Fibroblast of the aortic adventitia (primary cell): ENCODE data around the gene CDKN2A. TPM values are rescaled to one million over a fixed set of nuclear protein-coding genes. Genes with fewer than 3 reads are reported as not detected.
A peak's percentile ranks its signal among the peaks of the same experiment; 100 is the strongest.
"Not testable (repeated sequence)": the region's sequence is repeated elsewhere in the genome, so short reads cannot be mapped to it uniquely, and the experiment has no call there.

Experiments
- DNase-seq: peaks from one replicate; pipeline ENCODE4 v3.0.0-alpha.2; 2010; ENCODE audit warnings: low read depth
- H3K4me3 ChIP-seq: 2 replicates; pipeline ENCODE4 v1.5.1; 2011; ENCODE audit warnings: low read depth, mild to moderate bottlenecking, control low read depth, low read length, moderate library complexity
- total RNA-seq: library from RNA; depleted of rRNA; stranded (reverse); fragments of >200 nt; gene quantifications from 2 replicates; pipeline ENCODE4 v1.2.3, GENCODE V29; 2012; ENCODE audit warnings: low replicate concordance
- TF ChIP-seq, protein P1 (sequence below): IDR thresholded peaks from 2 replicates; pipeline ENCODE4 v1.5.1; 2011; ENCODE audit warnings: mild to moderate bottlenecking, low read length, control low read depth, inconsistent platforms; ENCODE audit not compliant: insufficient read depth

CDKN2A gene
- total RNA-seq, 1 donor = 21.8 TPM

DNA sequence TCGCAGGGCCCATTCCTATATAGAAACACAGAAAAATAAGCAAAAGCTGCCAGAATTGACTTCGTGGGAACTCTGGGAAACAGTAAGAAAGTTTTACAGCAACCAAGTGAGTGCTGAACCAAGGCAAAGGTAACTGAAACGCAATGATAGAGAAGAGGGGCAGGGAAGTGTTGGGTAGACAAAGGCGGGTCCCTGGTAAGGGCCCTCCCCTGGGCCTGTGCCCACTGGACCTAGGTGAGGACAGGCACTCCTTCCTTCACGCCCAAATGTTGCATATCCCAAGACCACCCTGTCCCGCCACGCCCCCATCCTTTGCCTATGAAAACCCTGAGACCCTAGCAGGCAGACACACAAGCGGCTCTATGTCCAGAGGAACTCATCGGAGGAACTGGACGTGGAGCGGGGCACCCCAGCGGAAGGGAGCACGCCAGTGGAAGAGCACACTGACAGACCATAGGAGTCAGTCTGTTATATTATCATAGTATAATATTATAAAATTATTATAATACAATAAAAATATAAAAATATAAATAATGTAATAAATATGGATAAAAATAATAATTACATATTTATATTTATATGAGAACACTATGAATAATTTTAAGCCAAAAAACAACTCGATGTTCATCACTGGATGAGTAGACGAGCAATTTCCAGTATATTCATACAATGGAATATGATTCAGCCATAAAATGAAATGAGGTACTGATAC lies 27.9 kb downstream of the CDKN2A start:
- H3K4me3 ChIP-seq = no peak overlapping the region
- TF ChIP-seq, protein P1, sequence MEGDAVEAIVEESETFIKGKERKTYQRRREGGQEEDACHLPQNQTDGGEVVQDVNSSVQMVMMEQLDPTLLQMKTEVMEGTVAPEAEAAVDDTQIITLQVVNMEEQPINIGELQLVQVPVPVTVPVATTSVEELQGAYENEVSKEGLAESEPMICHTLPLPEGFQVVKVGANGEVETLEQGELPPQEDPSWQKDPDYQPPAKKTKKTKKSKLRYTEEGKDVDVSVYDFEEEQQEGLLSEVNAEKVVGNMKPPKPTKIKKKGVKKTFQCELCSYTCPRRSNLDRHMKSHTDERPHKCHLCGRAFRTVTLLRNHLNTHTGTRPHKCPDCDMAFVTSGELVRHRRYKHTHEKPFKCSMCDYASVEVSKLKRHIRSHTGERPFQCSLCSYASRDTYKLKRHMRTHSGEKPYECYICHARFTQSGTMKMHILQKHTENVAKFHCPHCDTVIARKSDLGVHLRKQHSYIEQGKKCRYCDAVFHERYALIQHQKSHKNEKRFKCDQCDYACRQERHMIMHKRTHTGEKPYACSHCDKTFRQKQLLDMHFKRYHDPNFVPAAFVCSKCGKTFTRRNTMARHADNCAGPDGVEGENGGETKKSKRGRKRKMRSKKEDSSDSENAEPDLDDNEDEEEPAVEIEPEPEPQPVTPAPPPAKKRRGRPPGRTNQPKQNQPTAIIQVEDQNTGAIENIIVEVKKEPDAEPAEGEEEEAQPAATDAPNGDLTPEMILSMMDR = no peak
- no peak for DNase-seq

DNA sequence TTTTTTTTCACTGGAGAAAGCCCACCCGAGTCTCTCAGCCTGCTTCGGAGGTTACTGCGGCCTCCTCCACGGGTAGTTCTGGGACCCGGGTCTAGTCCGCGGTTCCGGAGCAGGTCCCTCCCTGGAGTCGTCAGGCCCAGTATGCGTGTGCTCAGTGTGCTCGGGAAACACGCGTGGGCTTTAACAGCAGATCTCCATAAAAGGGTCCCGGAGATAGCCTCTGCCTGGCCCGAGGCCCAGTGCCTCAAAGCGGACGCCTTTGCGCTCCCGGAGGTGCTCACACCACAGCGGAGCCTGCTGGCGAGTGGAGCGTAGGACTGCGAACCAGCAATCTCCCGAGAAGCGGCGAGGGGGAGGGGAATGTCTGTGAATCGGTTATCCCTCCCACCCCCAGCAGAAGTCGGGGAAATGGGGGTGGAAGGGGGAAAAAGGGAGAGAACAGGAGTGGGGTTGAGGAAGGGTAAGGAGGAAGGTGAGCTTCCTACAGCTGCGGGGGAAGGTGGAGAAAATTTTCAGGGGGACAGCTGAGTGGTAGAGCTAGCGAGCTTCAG lies 28.7 kb downstream of the CDKN2A start:
- peak overlapping the region; percentile 39 for H3K4me3 ChIP-seq
- TF ChIP-seq, protein P1 = peak; percentile 68
- peak; percentile 70 for DNase-seq

DNA sequence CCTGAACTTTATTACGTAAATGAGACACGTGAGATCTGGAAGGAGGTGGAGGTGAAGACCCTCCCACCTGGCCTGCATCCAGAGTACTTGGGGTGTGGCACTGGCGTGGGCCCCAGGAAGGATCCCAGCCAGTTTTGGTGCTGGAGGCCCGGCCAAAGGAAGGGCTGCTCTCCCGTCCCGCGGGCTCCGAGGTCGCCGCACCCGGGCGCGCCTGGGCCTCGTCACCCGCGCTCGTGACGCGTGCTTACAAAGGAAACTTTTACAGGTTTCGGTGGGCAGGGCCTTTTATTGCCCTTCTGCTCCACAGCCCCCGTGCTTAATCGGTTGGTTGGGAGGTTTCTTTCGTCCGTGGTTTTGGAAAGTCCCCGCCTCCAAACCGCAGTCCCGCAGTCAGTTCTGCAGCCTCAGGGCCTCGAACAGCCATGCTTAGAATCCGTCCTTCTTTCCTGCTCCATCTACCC lies 29.2 kb downstream of the CDKN2A start:
- DNase-seq = peak; percentile 73
- TF ChIP-seq, protein P1 = no peak
- H3K4me3 ChIP-seq = peak overlapping the region; percentile 39

DNA sequence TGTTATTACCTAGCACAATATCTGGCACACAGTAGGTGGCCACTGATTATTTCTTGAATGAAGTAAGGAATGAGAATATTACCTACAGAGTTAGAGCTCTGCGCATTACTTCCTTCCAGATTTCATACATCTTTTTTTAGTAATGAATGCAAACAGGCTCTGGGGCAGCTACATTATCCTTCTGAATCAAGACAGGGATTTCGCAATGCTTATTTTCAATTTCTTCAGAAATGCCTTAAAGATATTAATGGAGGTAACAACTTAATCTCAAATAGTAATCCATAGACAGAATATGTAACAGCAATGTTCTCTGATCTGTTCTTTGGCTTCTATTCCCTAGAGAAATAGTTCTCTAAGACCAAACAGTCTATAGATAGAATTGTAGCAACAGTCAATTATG lies 32.6 kb downstream of the CDKN2A start:
- H3K4me3 ChIP-seq = no peak overlapping the region
- TF ChIP-seq, protein P1 = no peak
- no peak for DNase-seq

DNA sequence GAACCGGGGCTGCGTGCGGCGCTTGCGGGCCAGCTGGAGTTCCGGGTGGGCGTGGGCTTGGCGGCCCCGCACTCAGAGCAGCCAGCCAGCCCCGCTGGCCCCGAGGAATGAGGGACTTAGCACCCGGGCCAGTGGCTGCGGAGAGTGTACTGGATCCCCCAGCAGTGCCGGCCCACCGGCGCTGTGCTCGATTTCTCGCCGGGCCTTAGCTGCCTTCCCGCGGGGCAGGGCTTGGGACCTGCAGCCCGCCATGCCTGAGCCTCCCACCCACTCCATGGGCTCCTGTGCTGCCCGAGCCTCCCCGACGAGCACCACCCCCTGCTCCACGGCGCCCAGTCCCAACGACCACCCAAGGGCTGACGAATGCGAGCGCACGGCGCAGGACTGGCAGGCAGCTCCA lies 34.9 kb downstream of the CDKN2A start:
- DNase-seq, H3K4me3 ChIP-seq: not testable (repeated sequence)

DNA sequence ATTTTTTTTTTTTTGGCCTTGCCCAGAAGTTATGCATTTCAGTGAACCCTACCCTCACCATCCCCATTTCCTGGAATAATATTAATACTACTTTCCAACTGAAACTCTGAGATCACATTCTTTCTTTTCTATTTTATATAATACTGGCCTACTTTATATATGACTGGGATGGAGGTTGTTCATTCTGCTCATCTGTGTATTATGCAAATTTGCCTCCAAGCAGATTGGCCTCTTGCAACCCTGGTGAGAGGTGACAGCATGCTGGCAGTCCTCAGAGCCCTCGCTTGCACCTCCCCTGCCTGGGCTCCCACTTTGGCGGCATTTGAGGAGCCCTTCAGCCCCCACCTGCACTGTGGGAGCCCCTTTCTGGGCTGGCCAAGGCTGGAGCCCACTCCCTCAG lies 35.4 kb downstream of the CDKN2A start:
- TF ChIP-seq, protein P1 = no peak
- no peak overlapping the region for H3K4me3 ChIP-seq
- no peak for DNase-seq

DNA sequence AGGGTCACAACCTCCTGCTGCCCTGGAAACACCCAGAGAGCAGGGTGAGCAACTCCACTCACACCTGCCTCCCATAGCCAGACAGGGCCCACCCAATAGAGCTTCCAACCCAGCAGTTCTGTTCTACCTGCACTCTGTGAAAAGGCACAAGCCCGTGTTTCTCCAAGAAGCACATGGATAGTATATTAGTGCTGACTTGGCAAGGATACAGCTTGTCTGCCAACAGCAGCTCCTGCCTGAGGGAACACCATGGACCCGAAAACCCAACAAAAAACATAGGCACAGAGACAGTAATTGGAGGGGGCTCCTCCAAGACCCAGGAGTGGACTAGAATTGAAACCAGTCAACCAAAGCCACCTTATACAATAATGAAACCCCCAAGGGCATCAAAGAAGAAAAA lies 48.6 kb downstream of the CDKN2A start:
- TF ChIP-seq, protein P1 = no peak
- no peak overlapping the region for H3K4me3 ChIP-seq
- DNase-seq = no peak
